ENCODE results near the gene MR1.

DNA sequence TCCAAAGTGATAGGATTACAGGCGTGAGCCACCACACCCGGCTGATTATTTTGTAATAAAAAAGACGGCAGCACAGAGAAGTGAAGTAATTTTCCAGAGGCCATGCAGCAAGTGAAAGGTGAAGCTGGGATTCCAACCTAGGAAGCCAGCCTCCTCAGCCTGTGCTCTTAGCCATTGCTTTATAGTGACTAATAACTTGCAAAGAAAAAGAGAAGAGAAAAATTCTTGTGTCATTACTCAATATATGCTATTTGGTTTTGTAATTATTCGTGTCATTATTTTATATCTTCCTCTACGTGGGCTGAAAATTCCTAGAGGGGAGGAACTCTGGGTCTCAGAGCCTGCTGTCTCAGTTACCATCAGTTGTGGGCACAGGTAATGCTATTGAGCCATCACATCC, 53.1 kb downstream of the MR1 start:
- no peak for TF ChIP-seq ZBTB7A (IDR thresholded peaks at IDR 0.05; ENCODE audit: borderline replicate concordance, control insufficient read depth, low read depth, low read length)
- TF ChIP-seq ELF1 (tag; IDR thresholded peaks at IDR 0.05), result no peak
- TF ChIP-seq CEBPZ (IDR thresholded peaks at IDR 0.05; ENCODE audit: borderline replicate concordance, low read depth, low read length), result no peak
- no peak for TF ChIP-seq JUND (IDR thresholded peaks at IDR 0.05; ENCODE audit: borderline replicate concordance, low read depth, low read length)
- no peak for TF ChIP-seq JUND (tag; IDR thresholded peaks at IDR 0.05; ENCODE audit: borderline replicate concordance, low read depth, low read length)
- TF ChIP-seq CXXC5 (CRISPR knock-in tag; IDR thresholded peaks at IDR 0.05), result no peak
- no peak for TF ChIP-seq MYNN (IDR thresholded peaks at IDR 0.05)
- TF ChIP-seq MYNN (CRISPR knock-in tag; IDR thresholded peaks at IDR 0.05), result no peak
- no peak for TF ChIP-seq NBN (IDR thresholded peaks at IDR 0.05; ENCODE audit: low read depth)
- TF ChIP-seq ETS1 (conservative IDR thresholded peaks at IDR 0.05; ENCODE audit: control insufficient read depth, low read depth, low read length), result no peak
- TF ChIP-seq, protein P1, sequence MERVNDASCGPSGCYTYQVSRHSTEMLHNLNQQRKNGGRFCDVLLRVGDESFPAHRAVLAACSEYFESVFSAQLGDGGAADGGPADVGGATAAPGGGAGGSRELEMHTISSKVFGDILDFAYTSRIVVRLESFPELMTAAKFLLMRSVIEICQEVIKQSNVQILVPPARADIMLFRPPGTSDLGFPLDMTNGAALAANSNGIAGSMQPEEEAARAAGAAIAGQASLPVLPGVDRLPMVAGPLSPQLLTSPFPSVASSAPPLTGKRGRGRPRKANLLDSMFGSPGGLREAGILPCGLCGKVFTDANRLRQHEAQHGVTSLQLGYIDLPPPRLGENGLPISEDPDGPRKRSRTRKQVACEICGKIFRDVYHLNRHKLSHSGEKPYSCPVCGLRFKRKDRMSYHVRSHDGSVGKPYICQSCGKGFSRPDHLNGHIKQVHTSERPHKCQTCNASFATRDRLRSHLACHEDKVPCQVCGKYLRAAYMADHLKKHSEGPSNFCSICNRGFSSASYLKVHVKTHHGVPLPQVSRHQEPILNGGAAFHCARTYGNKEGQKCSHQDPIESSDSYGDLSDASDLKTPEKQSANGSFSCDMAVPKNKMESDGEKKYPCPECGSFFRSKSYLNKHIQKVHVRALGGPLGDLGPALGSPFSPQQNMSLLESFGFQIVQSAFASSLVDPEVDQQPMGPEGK (CRISPR knock-in tag; IDR thresholded peaks at IDR 0.05; ENCODE audit: borderline replicate concordance), result no peak
- no peak for TF ChIP-seq SMARCA5 (IDR thresholded peaks at IDR 0.05)
- no peak for TF ChIP-seq PURB (CRISPR knock-in tag; IDR thresholded peaks at IDR 0.05; ENCODE audit: low read depth)
- no peak for TF ChIP-seq TCF3 (CRISPR knock-in tag; IDR thresholded peaks at IDR 0.05)
- TF ChIP-seq ZNF589 (CRISPR knock-in tag; IDR thresholded peaks at IDR 0.05; ENCODE audit: low read depth), result no peak
- TF ChIP-seq SPI1 (IDR thresholded peaks at IDR 0.05; ENCODE audit: borderline replicate concordance, low read depth, low read length), result no peak
